H1 (cell line): ENCODE results near the gene PHC2. TPM values are rescaled to one million over a fixed set of nuclear protein-coding genes. Genes with fewer than 3 reads are reported as not detected.

Experiments used
- CTCF ChIA-PET: fragments of 300-600 bp; sonication (Branson Sonifier 250); formaldehyde crosslinking; loops from one replicate; lab custom pipeline; 2021; ENCODE audit not compliant: partially characterized antibody; lab: Charles Lee
- POLR2A ChIA-PET: fragments of 300-600 bp; sonication (Branson Sonifier 250); formaldehyde crosslinking; loops from one replicate; lab custom pipeline; 2021; ENCODE audit warnings: inconsistent platforms; ENCODE audit not compliant: partially characterized antibody; lab: Charles Lee
- DNase-seq, 2 experiments: peaks; one replicate each; pipeline versions ENCODE4 v3.0.0 to v3.0.0-alpha.2; 2010 to 2022; ENCODE audit warnings: low spot score in 2 of 2, low read depth in 1 of 2, mixed read lengths in 1 of 2
- FAIRE-seq: peaks from 2 replicates; lab custom pipeline; 2011; peaks lifted over from hg19 to GRCh38; lab: Jason Lieb, UNC
- H2AFZ ChIP-seq: 2 replicates; pipeline ENCODE4 v1.8.1; 2012; ENCODE audit warnings: low read length, inconsistent platforms
- H2AK5ac ChIP-seq: 2 replicates; pipeline ENCODE4 v1.6.1; 2013; ENCODE audit warnings: low read depth, low read length
- H2BK120ac ChIP-seq: replicated peaks from 2 replicates; pipeline ENCODE3; 2013; ENCODE audit warnings: low read depth, low read length, inconsistent platforms
- H2BK12ac ChIP-seq: 2 replicates; pipeline ENCODE4 v1.6.1; 2013; ENCODE audit warnings: low read depth, low read length
- H2BK15ac ChIP-seq: 2 replicates; pipeline ENCODE4 v1.6.1; 2013; ENCODE audit warnings: low read length
- H2BK20ac ChIP-seq: 2 replicates; pipeline ENCODE4 v1.6.1; 2013; ENCODE audit warnings: low read length
- H2BK5ac ChIP-seq: 2 replicates; pipeline ENCODE4 v1.6.1; 2013; ENCODE audit warnings: low read depth, low read length
- H3K14ac ChIP-seq: 2 replicates; pipeline ENCODE4 v1.6.1; 2013; ENCODE audit warnings: inconsistent platforms; ENCODE audit not compliant: insufficient read length
- H3K18ac ChIP-seq: 2 replicates; pipeline ENCODE4 v1.6.1; 2013; ENCODE audit warnings: low read length; ENCODE audit errors: extremely low read depth
- H3K23ac ChIP-seq: 2 replicates; pipeline ENCODE4 v1.6.1; 2013; ENCODE audit warnings: inconsistent platforms; ENCODE audit not compliant: insufficient read length
- H3K23me2 ChIP-seq: 2 replicates; pipeline ENCODE4 v1.6.1; 2013; ENCODE audit warnings: low read depth, low read length
- H3K27ac ChIP-seq: 2 replicates; pipeline ENCODE4 v1.6.1; 2011; ENCODE audit warnings: low read depth, low read length, inconsistent platforms
- H3K27me3 ChIP-seq, 4 experiments: replicated peaks in 1 of 4; 1 replicate in 1 of 4; 2 replicates in 3 of 4; pipeline versions ENCODE4 v1.6.1 to v1.8.1; 2011 to 2013; ENCODE audit warnings: low read length in 3 of 4, mild to moderate bottlenecking in 3 of 4, inconsistent platforms in 2 of 4, mixed read lengths in 2 of 4, moderate library complexity in 1 of 4; ENCODE audit not compliant: control insufficient read depth in 3 of 4, insufficient read depth in 3 of 4; ENCODE audit errors: extremely low read depth in 1 of 4
- H3K36me3 ChIP-seq, 4 experiments: 2 replicates each; pipeline versions ENCODE4 v1.6.1 to v1.8.1; 2011 to 2013; ENCODE audit warnings: mild to moderate bottlenecking in 4 of 4, low read length in 3 of 4, moderate library complexity in 2 of 4, control low read depth in 1 of 4, inconsistent platforms in 1 of 4; ENCODE audit not compliant: insufficient read depth in 4 of 4, control insufficient read depth in 2 of 4
- H3K4ac ChIP-seq: replicated peaks from 2 replicates; pipeline ENCODE3; 2013; ENCODE audit warnings: low read length, low read depth, mixed read lengths, inconsistent platforms; ENCODE audit not compliant: insufficient read length
- H3K4me1 ChIP-seq, 4 experiments: replicated peaks in 1 of 4; 1 replicate in 1 of 4; 2 replicates in 3 of 4; pipeline versions ENCODE4 v1.6.1 to v1.8.1; 2011 to 2013; ENCODE audit warnings: low read length in 3 of 4, inconsistent platforms in 2 of 4, mixed read lengths in 1 of 4; ENCODE audit not compliant: insufficient read depth in 4 of 4, control insufficient read depth in 3 of 4
- H3K4me2 ChIP-seq, 2 experiments: 2 replicates each; pipeline versions ENCODE4 v1.6.1 to v1.8.1; 2011 to 2013; ENCODE audit warnings: low read depth in 2 of 2, low read length in 2 of 2, control low read depth in 1 of 2, inconsistent platforms in 1 of 2, mild to moderate bottlenecking in 1 of 2; ENCODE audit not compliant: insufficient read depth in 1 of 2
- H3K4me3 ChIP-seq, 4 experiments: fragments of 200-600, 300-600 bp in 1 of 4; sonication (generic), shearing (Covaris generic), sonication (Bioruptor Twin) in 1 of 4; 2 replicates each; pipeline versions ENCODE4 v1.5.1 to v1.8.1; 2011 to 2016; ENCODE audit warnings: low read length in 4 of 4, low read depth in 3 of 4, control low read depth in 2 of 4, inconsistent platforms in 2 of 4, mild to moderate bottlenecking in 2 of 4, mixed read lengths in 1 of 4, moderate library complexity in 1 of 4; ENCODE audit not compliant: insufficient read depth in 2 of 4; ENCODE audit errors: extremely low read depth in 1 of 4
- H3K56ac ChIP-seq: replicated peaks from 2 replicates; pipeline ENCODE3; 2013; ENCODE audit warnings: low read depth, mild to moderate bottlenecking, mixed read lengths, low read length, inconsistent platforms; ENCODE audit not compliant: insufficient read length
- H3K79me1 ChIP-seq: 2 replicates; pipeline ENCODE4 v1.6.1; 2013; ENCODE audit warnings: low read depth, low read length, control low read depth
- H3K79me2 ChIP-seq, 2 experiments: 2 replicates each; pipeline versions ENCODE4 v1.6.1 to v1.8.1; 2012 to 2013; ENCODE audit warnings: low read length in 2 of 2, mild to moderate bottlenecking in 2 of 2, inconsistent platforms in 1 of 2; ENCODE audit not compliant: insufficient read depth in 2 of 2, control insufficient read depth in 1 of 2
- H3K9ac ChIP-seq, 4 experiments: replicated peaks in 1 of 4; 1 replicate in 1 of 4; 2 replicates in 3 of 4; pipeline versions ENCODE4 v1.6.1 to v1.8.1; 2011 to 2013; ENCODE audit warnings: low read depth in 3 of 4, low read length in 3 of 4, control low read depth in 2 of 4, mild to moderate bottlenecking in 2 of 4, moderate library complexity in 2 of 4, inconsistent platforms in 1 of 4; ENCODE audit errors: extremely low read depth in 1 of 4
- H3K9me3 ChIP-seq, 2 experiments: 2 replicates each; pipeline versions ENCODE4 v1.6.1 to v1.8.1; 2012 to 2013; ENCODE audit warnings: mild to moderate bottlenecking in 2 of 2, moderate library complexity in 2 of 2, control low read depth in 1 of 2, inconsistent platforms in 1 of 2, low read depth in 1 of 2, low read length in 1 of 2, mixed read lengths in 1 of 2; ENCODE audit not compliant: insufficient read depth in 2 of 2
- H4K20me1 ChIP-seq, 2 experiments: replicated peaks in 1 of 2; 2 replicates each; pipeline versions ENCODE3 to v1.8.1; 2011 to 2013; ENCODE audit warnings: inconsistent platforms in 2 of 2, low read length in 2 of 2, mild to moderate bottlenecking in 1 of 2; ENCODE audit not compliant: insufficient read depth in 2 of 2, control insufficient read depth in 1 of 2
- H4K5ac ChIP-seq: 2 replicates; pipeline ENCODE4 v1.6.1; 2013; ENCODE audit warnings: low read length, low read depth, mixed read lengths, inconsistent platforms; ENCODE audit not compliant: insufficient read length
- H4K8ac ChIP-seq: 2 replicates; pipeline ENCODE4 v1.8.0; 2013; ENCODE audit warnings: mild to moderate bottlenecking, moderate library complexity, low read length, inconsistent platforms; ENCODE audit not compliant: insufficient read depth; ENCODE audit errors: extremely low read depth
- H4K91ac ChIP-seq: replicated peaks from 2 replicates; pipeline ENCODE3; 2013; ENCODE audit warnings: low read length, mixed read lengths, inconsistent platforms; ENCODE audit not compliant: insufficient read length
- CTCF ChIP-seq, 3 experiments: IDR thresholded peaks; 1 replicate in 2 of 3; 2 replicates in 1 of 3; pipeline versions ENCODE4 v1.5.1 to v1.6.1; 2011; ENCODE audit warnings: low read length in 3 of 3, mild to moderate bottlenecking in 3 of 3, inconsistent platforms in 2 of 3, low read depth in 1 of 3, moderate library complexity in 1 of 3; ENCODE audit not compliant: insufficient read depth in 1 of 3; ENCODE audit errors: control extremely low read depth in 1 of 3
- FOSL1 ChIP-seq: IDR thresholded peaks from 2 replicates; pipeline ENCODE4 v1.6.1; 2011; ENCODE audit warnings: mild to moderate bottlenecking, low read depth, low read length, moderate library complexity; ENCODE audit not compliant: insufficient read depth
- HDAC2 ChIP-seq, 2 experiments: fragments of 300-600 bp in 1 of 2; sonication (generic) in 1 of 2; IDR thresholded peaks; 2 replicates each; pipeline ENCODE4 v1.6.1; 2011 to 2012; ENCODE audit warnings: low read depth in 2 of 2, low read length in 2 of 2, mild to moderate bottlenecking in 2 of 2, moderate library complexity in 2 of 2, borderline replicate concordance in 1 of 2, inconsistent platforms in 1 of 2
- MAFK ChIP-seq: IDR thresholded peaks from 2 replicates; pipeline ENCODE4 v1.6.1; 2012; ENCODE audit warnings: low read depth, mild to moderate bottlenecking, improper control_type of control experiment, low read length
- RFX5 ChIP-seq: IDR thresholded peaks from 2 replicates; pipeline ENCODE4 v1.6.1; 2011; ENCODE audit warnings: low read depth, low read length, improper control_type of control experiment, borderline replicate concordance
- SAP30 ChIP-seq: fragments of 300-600 bp; sonication (generic); IDR thresholded peaks from 2 replicates; pipeline ENCODE4 v1.7.1; 2012; ENCODE audit warnings: low read length, moderate library complexity, mild to moderate bottlenecking, inconsistent platforms; ENCODE audit not compliant: insufficient read depth, insufficient replicate concordance
- SP2 ChIP-seq: IDR thresholded peaks from 2 replicates; pipeline ENCODE4 v1.6.1; 2012; ENCODE audit warnings: mild to moderate bottlenecking, low read length, inconsistent platforms
- TAF7 ChIP-seq: optimal IDR thresholded peaks from 2 replicates; pipeline ENCODE3; 2011; ENCODE audit warnings: low read depth, mild to moderate bottlenecking, inconsistent platforms, low read length, moderate library complexity, borderline replicate concordance
- WGBS, 2 experiments: shearing (Covaris generic) in 1 of 2; methylation state at CpG; one replicate each; pipeline versions ENCODE4 v1.1.6 to v1.1.7; 2013 to 2015; ENCODE audit warnings: low lambda C conversion rate in 2 of 2, mixed read lengths in 2 of 2, inconsistent platforms in 1 of 2, low coverage in 1 of 2, missing lambda C conversion rate in 1 of 2; ENCODE audit not compliant: insufficient replicate concordance in 2 of 2, insufficient coverage in 1 of 2, insufficient read length in 1 of 2; ENCODE audit errors: extremely low coverage in 1 of 2, missing lambda C conversion rate in 1 of 2; 5-methylcytosine and 5-hydroxymethylcytosine counted together
- polyA plus RNA-seq, 7 experiments: library from polyadenylated mRNA; depleted of rRNA in 3 of 7; stranded (reverse) in 5 of 7; unstranded in 2 of 7; fragments of >200 nt in 5 of 7; fragments of 200-250 nt in 2 of 7; gene quantifications; 1 replicate in 5 of 7; 2 replicates in 1 of 7; 4 replicates in 1 of 7; pipeline versions ENCODE4 v1.2.1 to v1.2.3, GENCODE V29; 2011 to 2013; ENCODE audit warnings: missing spikeins in 2 of 7, mixed read lengths in 2 of 7
- total RNA-seq: library from RNA; stranded (reverse); fragmentation: NEBNext Ultra II Directional; extraction: Animal tissue kit (Norgen Biotek cat#: 25700); gene quantifications from 2 replicates; pipeline ENCODE4 v1.2.1, GENCODE V29; 2021

The PHC2 gene
- total and polyA plus RNA-seq, 2 of the 8 experiments (the other 6 are each of a cell fraction or from before 2014, with no cell fraction given) = 5.6 to 14.2 TPM

- H4K20me1 ChIP-seq = no peaks in the 10 kb centered on the region
These were observed 40.4 kb downstream of the PHC2 start for GRCh38 chr1:33390542-33390941.

More at GRCh38 chr1:33390542-33390941, 40.4 kb downstream of the PHC2 start:
- Histone ChIP-seq H3K4me2 (no peak overlapping the region), H3K56ac (no peak overlapping the region), H3K79me1 (peaks cover 3% of the 10 kb centered on the region; the same call in 1 of the 2 replicates), H2AK5ac (no peak overlapping the region), H4K5ac (no peak overlapping the region), H2BK15ac (no peak overlapping the region), H3K79me2 (no peaks in the 10 kb centered on the region), H3K23me2 (no peaks in the 10 kb centered on the region), H2BK20ac (no peak overlapping the region), H4K8ac (no peak overlapping the region), H3K4me1 (peaks cover 0 to 13% (median 1%) of the 10 kb centered on the region in 4 experiments; a peak in 2 of 7 replicates), H3K36me3 (no peaks in the 10 kb centered on the region), H3K9me3 (no peaks in the 10 kb centered on the region), H4K91ac (no peak overlapping the region), H2BK120ac (no peak overlapping the region), H3K4ac (no peak overlapping the region), H2AFZ (no peak overlapping the region), H2BK5ac (no peak overlapping the region), H3K9ac (no peak overlapping the region), H3K18ac (no peak overlapping the region), H3K27ac (no peak overlapping the region), H2BK12ac (no peak overlapping the region), H3K4me3 (no peak overlapping the region), H3K14ac (no peak overlapping the region), H3K27me3 (no peaks in the 10 kb centered on the region), H3K23ac (no peak overlapping the region)
- CTCF ChIA-PET = interaction anchor here (0.6 to 2.0 kb wide), 3 partner anchors 12 to 92 kb away, joined by 3 to 7 read pairs (median 5); no protein-coding TSS in a partner anchor
- POLR2A ChIA-PET = no interaction called here
- TF ChIP-seq HDAC2 (IDR thresholded peaks at IDR 0.05; ENCODE audit: borderline replicate concordance in 1 of 2, low read depth in 2 of 2, low read length in 2 of 2) (no peak), TAF7 (no peak), FOSL1 (no peak), SAP30 (no peak), SP2 (no peak), MAFK (0 out of 2 replicates have a peak, but pooled peaks have one; percentile 10), CTCF (IDR thresholded peaks at IDR 0.05; ENCODE audit: control extremely low read depth in 1 of 3, insufficient read depth in 1 of 3, low read depth in 1 of 3, low read length in 3 of 3) (no peak), RFX5 (no peak)
- 89% methylated on average over 2 of the region's 2 CpGs; no CpG with 5 or more reads in 1 of the 2 experiments for WGBS, 2 experiments
- DNase-seq (no peak), FAIRE-seq (no peak)
